GM21717 (cell line): Measurements from ENCODE around the gene CTIF.

ENCODE experiments used
- ATAC-seq: cut with Tn5 transposase; IDR thresholded peaks from one replicate; pipeline ENCODE4 v1.9.1; 2021; ENCODE audit warnings: mild to moderate bottlenecking, moderate library complexity; ENCODE audit not compliant: unreplicated experiment

CTIF gene

GRCh38 chr18:48573632-48574283, 34.9 kb downstream of the CTIF start:
- ATAC-seq = no peak

GRCh38 chr18:48574667-48575300, 36.0 kb downstream of the CTIF start:
- no peak for ATAC-seq

- ATAC-seq = no peak
These were observed 36.4 kb downstream of the CTIF start for GRCh38 chr18:48575301-48575657.

GRCh38 chr18:48575658-48576456, 37.0 kb downstream of the CTIF start:
- no peak for ATAC-seq

- no peak for ATAC-seq
These were observed 37.6 kb downstream of the CTIF start for GRCh38 chr18:48576457-48576771.

GRCh38 chr18:48577478-48578190, 38.8 kb downstream of the CTIF start:
- no peak for ATAC-seq

- ATAC-seq = no peak
These were observed 39.5 kb downstream of the CTIF start for GRCh38 chr18:48578289-48578688.

- ATAC-seq = no peak
These were observed 41.2 kb downstream of the CTIF start for GRCh38 chr18:48580066-48580465.

GRCh38 chr18:48580782-48581181, 42.0 kb downstream of the CTIF start:
- no peak for ATAC-seq

- ATAC-seq = no peak
These were observed 42.4 kb downstream of the CTIF start for GRCh38 chr18:48581206-48581605.

GRCh38 chr18:48581941-48582340, 43.1 kb downstream of the CTIF start:
- no peak for ATAC-seq

GRCh38 chr18:48582946-48583345, 44.1 kb downstream of the CTIF start:
- ATAC-seq = no peak

- no peak for ATAC-seq
These were observed 44.7 kb downstream of the CTIF start for GRCh38 chr18:48583573-48583972.

- ATAC-seq = no peak
These were observed 51.1 kb downstream of the CTIF start for GRCh38 chr18:48589797-48590519.

- no peak for ATAC-seq
These were observed 51.8 kb downstream of the CTIF start for GRCh38 chr18:48590678-48591077.

GRCh38 chr18:48592540-48593171, 53.8 kb downstream of the CTIF start:
- ATAC-seq = no peak

GRCh38 chr18:48594471-48595094, 55.8 kb downstream of the CTIF start:
- ATAC-seq = no peak

- no peak for ATAC-seq
These were observed 56.9 kb downstream of the CTIF start for GRCh38 chr18:48595703-48596218.

GRCh38 chr18:48597110-48597509, 58.3 kb downstream of the CTIF start:
- ATAC-seq = no peak

- no peak for ATAC-seq
These were observed 58.8 kb downstream of the CTIF start for GRCh38 chr18:48597671-48598070.
